Measurements from ENCODE around the gene ZBTB9.

ZBTB9 gene

DNA sequence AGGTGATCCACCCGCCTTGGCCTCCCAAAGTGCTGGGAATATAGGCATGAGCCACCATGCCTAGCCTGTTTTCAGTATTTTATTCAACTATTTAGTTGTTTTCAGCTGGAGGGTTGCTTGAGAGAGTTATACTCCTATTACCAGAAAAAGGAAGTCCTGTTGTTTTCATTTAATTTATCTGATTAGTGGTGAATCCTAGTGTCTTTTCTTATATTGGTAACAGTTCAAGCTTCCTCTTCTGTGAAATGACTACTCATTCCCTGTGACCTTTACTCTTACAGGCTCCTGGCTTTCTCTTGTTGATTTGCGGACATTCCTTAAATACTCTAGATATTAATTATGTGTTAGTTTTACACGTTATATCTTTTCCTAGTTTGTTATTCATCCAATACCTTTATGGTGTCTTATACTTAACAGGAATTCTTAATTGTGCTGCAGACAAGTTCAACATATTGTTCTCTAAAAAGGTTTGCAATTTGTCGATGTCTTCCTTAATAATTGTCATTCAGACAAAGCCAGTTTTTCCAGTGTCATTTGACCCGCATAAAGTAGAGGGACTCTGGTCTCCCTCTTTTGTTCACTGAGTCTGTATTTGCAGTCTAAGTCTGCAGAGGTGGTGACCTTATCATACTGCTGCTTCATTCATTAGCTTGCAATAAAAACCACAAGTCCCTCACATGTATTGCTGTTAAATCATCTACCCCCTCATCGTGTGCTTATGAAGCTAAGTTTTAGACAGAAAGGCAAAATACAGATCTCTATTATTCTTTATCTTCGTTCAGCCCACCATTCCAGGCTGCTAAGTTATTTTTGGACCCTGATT, 51.4 kb downstream of the ZBTB9 start:
- ChIA-PET CTCF (interaction anchor here (0.8 kb wide), 1 partner anchor 11 kb away, joined by 3 read pairs; no protein-coding TSS in a partner anchor), POLR2A (interaction anchor here (1.2 kb wide), 1 partner anchor 11 kb away, joined by 3 read pairs; no protein-coding TSS in a partner anchor)
- Histone ChIP-seq H3K4me3 (ENCODE audit: low read depth, low read length) (no peak overlapping the region), H3K4me1 (ENCODE audit: control insufficient read depth, insufficient read depth, low read length) (no peaks in the 10 kb centered on the region), H3K36me3 (ENCODE audit: control insufficient read depth in 2 of 2, insufficient read depth in 1 of 2, low read length in 2 of 2) (no peaks in the 10 kb centered on the region), H3K9me3 (ENCODE audit: control insufficient read depth, insufficient read depth, low read depth, low read length) (no peaks in the 10 kb centered on the region), H3K27ac (ENCODE audit: extremely low read depth, low read depth, low read length) (no peak overlapping the region)
- no peak for TF ChIP-seq YY2 (tag by site-specific recombination; IDR thresholded peaks at IDR 0.05)
- TF ChIP-seq ZNF843 (tag by site-specific recombination; IDR thresholded peaks at IDR 0.05): no peak
- TF ChIP-seq ZNF311 (tag by site-specific recombination; IDR thresholded peaks at IDR 0.05; ENCODE audit: borderline replicate concordance): no peak
- no peak for TF ChIP-seq ZNF223 (tag by site-specific recombination; IDR thresholded peaks at IDR 0.05)
- TF ChIP-seq WT1 (tag by site-specific recombination; IDR thresholded peaks at IDR 0.05): no peak
- TF ChIP-seq KLF16 (tag by site-specific recombination; IDR thresholded peaks at IDR 0.05): no peak
- no peak for TF ChIP-seq ZNF560 (tag by site-specific recombination; IDR thresholded peaks at IDR 0.05; ENCODE audit: borderline replicate concordance)
- TF ChIP-seq ZSCAN23 (tag by site-specific recombination; IDR thresholded peaks at IDR 0.05): no peak
- TF ChIP-seq PRDM2 (tag by site-specific recombination; IDR thresholded peaks at IDR 0.05; ENCODE audit: borderline replicate concordance): no peak
- no peak for TF ChIP-seq ZNF140 (tag by site-specific recombination; IDR thresholded peaks at IDR 0.05)
- TF ChIP-seq, protein P1, sequence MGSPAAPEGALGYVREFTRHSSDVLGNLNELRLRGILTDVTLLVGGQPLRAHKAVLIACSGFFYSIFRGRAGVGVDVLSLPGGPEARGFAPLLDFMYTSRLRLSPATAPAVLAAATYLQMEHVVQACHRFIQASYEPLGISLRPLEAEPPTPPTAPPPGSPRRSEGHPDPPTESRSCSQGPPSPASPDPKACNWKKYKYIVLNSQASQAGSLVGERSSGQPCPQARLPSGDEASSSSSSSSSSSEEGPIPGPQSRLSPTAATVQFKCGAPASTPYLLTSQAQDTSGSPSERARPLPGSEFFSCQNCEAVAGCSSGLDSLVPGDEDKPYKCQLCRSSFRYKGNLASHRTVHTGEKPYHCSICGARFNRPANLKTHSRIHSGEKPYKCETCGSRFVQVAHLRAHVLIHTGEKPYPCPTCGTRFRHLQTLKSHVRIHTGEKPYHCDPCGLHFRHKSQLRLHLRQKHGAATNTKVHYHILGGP (tag by site-specific recombination; IDR thresholded peaks at IDR 0.05): no peak
